Ishikawa (cell line): ENCODE results near the gene ACACA.

ENCODE experiments used
- CEBPB ChIP-seq: IDR thresholded peaks from 2 replicates; pipeline ENCODE4 v1.6.1; 2012
- CREB1 ChIP-seq: IDR thresholded peaks from 2 replicates; pipeline ENCODE4 v1.6.1; 2012; ENCODE audit warnings: low read depth
- EGR1 ChIP-seq: IDR thresholded peaks from 2 replicates; pipeline ENCODE4 v1.6.1; 2012
- EP300 ChIP-seq: IDR thresholded peaks from 2 replicates; pipeline ENCODE4 v1.6.1; 2012; ENCODE audit warnings: borderline replicate concordance
- FOXM1 ChIP-seq: IDR thresholded peaks from 2 replicates; pipeline ENCODE4 v1.6.1; 2012; ENCODE audit warnings: low read depth, borderline replicate concordance
- MAX ChIP-seq: IDR thresholded peaks from 2 replicates; pipeline ENCODE4 v1.6.1; 2012
- NFIC ChIP-seq: IDR thresholded peaks from 2 replicates; pipeline ENCODE4 v1.6.1; 2012
- RAD21 ChIP-seq: IDR thresholded peaks from 2 replicates; pipeline ENCODE4 v1.6.1; 2012; ENCODE audit warnings: low read depth
- REST ChIP-seq: IDR thresholded peaks from 2 replicates; pipeline ENCODE4 v1.6.1; 2012; ENCODE audit warnings: low read depth, mild to moderate bottlenecking
- TAF1 ChIP-seq: IDR thresholded peaks from 2 replicates; pipeline ENCODE4 v1.6.1; 2012; ENCODE audit warnings: low read depth, mild to moderate bottlenecking
- TCF12 ChIP-seq: IDR thresholded peaks from 2 replicates; pipeline ENCODE4 v1.6.1; 2012; ENCODE audit warnings: low read depth
- TEAD4 ChIP-seq: IDR thresholded peaks from 2 replicates; pipeline ENCODE4 v1.6.1; 2012
- USF1 ChIP-seq: IDR thresholded peaks from 2 replicates; pipeline ENCODE4 v1.6.1; 2012
- YY1 ChIP-seq: IDR thresholded peaks from 2 replicates; pipeline ENCODE4 v1.6.1; 2012; ENCODE audit warnings: low read depth
- ZBTB7A ChIP-seq: IDR thresholded peaks from 2 replicates; pipeline ENCODE4 v1.6.1; 2012; ENCODE audit warnings: low read depth

Gene ACACA

GRCh38 chr17:37256627-37257026 is 150.0 kb downstream of the ACACA start:
- TF ChIP-seq ZBTB7A (no peak), EGR1 (no peak), YY1 (no peak), TEAD4 (no peak), CREB1 (no peak), TCF12 (no peak), NFIC (no peak), USF1 (no peak), FOXM1 (no peak), TAF1 (no peak), EP300 (no peak), RAD21 (no peak), REST (no peak), MAX (no peak)

- TF ChIP-seq TCF12: no peak
- TF ChIP-seq MAX: no peak
- no peak for TF ChIP-seq REST
Observed at GRCh38 chr17:37255432-37255831, 151.2 kb downstream of the ACACA start.

- no peak for TF ChIP-seq TAF1
- no peak for TF ChIP-seq YY1
Observed at GRCh38 chr17:37247825-37248224, 158.8 kb downstream of the ACACA start.

GRCh38 chr17:37246085-37246484 is 160.6 kb downstream of the ACACA start:
- TF ChIP-seq TEAD4 (no peak), REST (no peak), ZBTB7A (no peak), TCF12 (no peak), TAF1 (no peak), CREB1 (no peak), NFIC (no peak), USF1 (no peak), EP300 (no peak), MAX (no peak), CEBPB (no peak), FOXM1 (no peak)

GRCh38 chr17:37240381-37240780 is 166.3 kb downstream of the ACACA start:
- TF ChIP-seq USF1: no peak
- TF ChIP-seq CREB1: no peak
- no peak for TF ChIP-seq EP300
- TF ChIP-seq RAD21: no peak
- no peak for TF ChIP-seq ZBTB7A
- TF ChIP-seq TEAD4: no peak
- TF ChIP-seq CEBPB: no peak
- no peak for TF ChIP-seq MAX
- no peak for TF ChIP-seq EGR1
- TF ChIP-seq REST: no peak
- no peak for TF ChIP-seq NFIC
- no peak for TF ChIP-seq FOXM1
- no peak for TF ChIP-seq TCF12
- TF ChIP-seq YY1: no peak
- no peak for TF ChIP-seq TAF1
